HG03280 (cell line): ENCODE data around the gene MAGOHB.
"Not testable (repeated sequence)": the region's sequence is repeated elsewhere in the genome, so short reads cannot be mapped to it uniquely, and the experiment has no call there.

Experiments
- ATAC-seq: cut with Tn5 transposase; IDR thresholded peaks from one replicate; pipeline ENCODE4 v1.9.1; 2021; ENCODE audit warnings: mild to moderate bottlenecking, moderate library complexity; ENCODE audit not compliant: unreplicated experiment

The MAGOHB gene

GRCh38 chr12:10613349-10614055, at the start of gene MAGOHB:
Gene MAGOHB, minus strand, starts transcription at chr12:10613609. Its CDS starts 77 bp downstream, at chr12:10613532.
- peak; percentile 96 for ATAC-seq

GRCh38 chr12:10661338-10661737, 47.9 kb upstream of the MAGOHB start:
- no peak for ATAC-seq

GRCh38 chr12:10654003-10654402, 40.6 kb upstream of the MAGOHB start:
- ATAC-seq, result no peak

- no peak for ATAC-seq
Observed at GRCh38 chr12:10652192-10652591, 38.8 kb upstream of the MAGOHB start.

GRCh38 chr12:10646576-10646975, 33.2 kb upstream of the MAGOHB start:
- not testable (repeated sequence) for ATAC-seq

GRCh38 chr12:10645910-10646309, 32.5 kb upstream of the MAGOHB start:
- ATAC-seq, result no peak

- no peak for ATAC-seq
Observed at GRCh38 chr12:10641735-10642500, 28.5 kb upstream of the MAGOHB start.

- no peak for ATAC-seq
Observed at GRCh38 chr12:10638728-10639127, 25.3 kb upstream of the MAGOHB start.

GRCh38 chr12:10636611-10637010, 23.2 kb upstream of the MAGOHB start:
- no peak for ATAC-seq

- ATAC-seq, result no peak
Observed at GRCh38 chr12:10636124-10636523, 22.7 kb upstream of the MAGOHB start.

GRCh38 chr12:10635306-10635705, 21.9 kb upstream of the MAGOHB start:
- ATAC-seq, result no peak

- no peak for ATAC-seq
Observed at GRCh38 chr12:10634427-10634826, 21.0 kb upstream of the MAGOHB start.

- no peak for ATAC-seq
Observed at GRCh38 chr12:10633541-10633940, 20.1 kb upstream of the MAGOHB start.

- no peak for ATAC-seq
Observed at GRCh38 chr12:10632226-10632625, 18.8 kb upstream of the MAGOHB start.

- no peak for ATAC-seq
Observed at GRCh38 chr12:10624605-10625004, 11.2 kb upstream of the MAGOHB start.

GRCh38 chr12:10623131-10623530, 9.7 kb upstream of the MAGOHB start:
- no peak for ATAC-seq

GRCh38 chr12:10621278-10621677, 7.9 kb upstream of the MAGOHB start:
- no peak for ATAC-seq

GRCh38 chr12:10620078-10620779, 6.8 kb upstream of the MAGOHB start:
- ATAC-seq, result no peak

GRCh38 chr12:10618338-10618987, 5.1 kb upstream of the MAGOHB start:
- no peak for ATAC-seq

GRCh38 chr12:10617863-10618262, 4.5 kb upstream of the MAGOHB start:
- no peak for ATAC-seq

- ATAC-seq, result no peak
Observed at GRCh38 chr12:10615532-10615931, 2.1 kb upstream of the MAGOHB start.
